Measurements from ENCODE around the gene KLHDC7B. TPM values are rescaled to one million over a fixed set of nuclear protein-coding genes. Genes with fewer than 3 reads are reported as not detected.

Gene KLHDC7B
- total RNA-seq, 1 experiment from 2014 or later = not detected

- H3K9ac ChIP-seq (ENCODE audit: low read length) = no peak overlapping the region
- ATAC-seq (peak; percentile 81), DNase-seq (peak; percentile 63)
- no peaks in the 10 kb centered on the region for H3K9me2 ChIP-seq (replicated peaks; ENCODE audit: low read length)
- no peak overlapping the region for H2AFZ ChIP-seq (ENCODE audit: low read length)
- H3K4me2 ChIP-seq (ENCODE audit: low read length) = no peak overlapping the region
- H3K9me3 ChIP-seq (ENCODE audit: low read length) = no peaks in the 10 kb centered on the region
- no peaks in the 10 kb centered on the region for H3K36me3 ChIP-seq (ENCODE audit: low read depth, low read length)
- ChIA-PET POLR2A (ENCODE audit: unreplicated experiment) (no interaction called here), CTCF (interaction anchor here (0.7 to 0.9 kb wide), 2 partner anchors 33 to 67 kb away, joined by 3 to 5 read pairs; no protein-coding TSS in a partner anchor)
- no peak for TF ChIP-seq EZH2 (IDR thresholded peaks at IDR 0.05; ENCODE audit: low read length, unreplicated experiment)
- TF ChIP-seq, protein P1, sequence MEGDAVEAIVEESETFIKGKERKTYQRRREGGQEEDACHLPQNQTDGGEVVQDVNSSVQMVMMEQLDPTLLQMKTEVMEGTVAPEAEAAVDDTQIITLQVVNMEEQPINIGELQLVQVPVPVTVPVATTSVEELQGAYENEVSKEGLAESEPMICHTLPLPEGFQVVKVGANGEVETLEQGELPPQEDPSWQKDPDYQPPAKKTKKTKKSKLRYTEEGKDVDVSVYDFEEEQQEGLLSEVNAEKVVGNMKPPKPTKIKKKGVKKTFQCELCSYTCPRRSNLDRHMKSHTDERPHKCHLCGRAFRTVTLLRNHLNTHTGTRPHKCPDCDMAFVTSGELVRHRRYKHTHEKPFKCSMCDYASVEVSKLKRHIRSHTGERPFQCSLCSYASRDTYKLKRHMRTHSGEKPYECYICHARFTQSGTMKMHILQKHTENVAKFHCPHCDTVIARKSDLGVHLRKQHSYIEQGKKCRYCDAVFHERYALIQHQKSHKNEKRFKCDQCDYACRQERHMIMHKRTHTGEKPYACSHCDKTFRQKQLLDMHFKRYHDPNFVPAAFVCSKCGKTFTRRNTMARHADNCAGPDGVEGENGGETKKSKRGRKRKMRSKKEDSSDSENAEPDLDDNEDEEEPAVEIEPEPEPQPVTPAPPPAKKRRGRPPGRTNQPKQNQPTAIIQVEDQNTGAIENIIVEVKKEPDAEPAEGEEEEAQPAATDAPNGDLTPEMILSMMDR (conservative IDR thresholded peaks at IDR 0.05; ENCODE audit: low read depth, low read length) = peak; percentile 59
- H3K4me1 ChIP-seq (ENCODE audit: insufficient read depth, low read length) = no peaks in the 10 kb centered on the region
- H3F3A ChIP-seq (ENCODE audit: low read length, unreplicated experiment) = no peaks in the 10 kb centered on the region
- H3K79me2 ChIP-seq (ENCODE audit: low read length) = no peaks in the 10 kb centered on the region
- H3K27ac ChIP-seq (ENCODE audit: low read length) = no peak overlapping the region
- H3K27me3 ChIP-seq (ENCODE audit: low read length) = no peaks in the 10 kb centered on the region
- H4K20me1 ChIP-seq (ENCODE audit: low read length) = no peaks in the 10 kb centered on the region
- no peak overlapping the region for H3K4me3 ChIP-seq (ENCODE audit: low read length)
- intact Hi-C loops (cut with micrococcal nuclease) = no loop called here
- no TSS peak for BruUV-seq (replicated peaks)
Measured at GRCh38 chr22:50498322-50498890, 47.3 kb upstream of the KLHDC7B start.

GRCh38 chr22:50500452-50500851 lies 45.2 kb upstream of the KLHDC7B start:
- ChIA-PET POLR2A (ENCODE audit: unreplicated experiment) (no interaction called here), CTCF (no interaction called here)
- no peak for DNase-seq
- ATAC-seq = no peak
- no peak overlapping the region for H3K9ac ChIP-seq (ENCODE audit: low read length)
- H3K36me3 ChIP-seq (ENCODE audit: low read depth, low read length) = no peaks in the 10 kb centered on the region
- no peaks in the 10 kb centered on the region for H3K27me3 ChIP-seq (ENCODE audit: low read length)
- no peak overlapping the region for H3K27ac ChIP-seq (ENCODE audit: low read length)
- H3K4me2 ChIP-seq (ENCODE audit: low read length) = no peak overlapping the region
- no peaks in the 10 kb centered on the region for H3K79me2 ChIP-seq (ENCODE audit: low read length)
- TF ChIP-seq EZH2 (IDR thresholded peaks at IDR 0.05; ENCODE audit: low read length, unreplicated experiment) (no peak), EZH2phosphoT487 (IDR thresholded peaks at IDR 0.05; ENCODE audit: borderline replicate concordance, low read length) (no peak)
- TF ChIP-seq, protein P1 (conservative IDR thresholded peaks at IDR 0.05; ENCODE audit: low read depth, low read length) = no peak
- H4K20me1 ChIP-seq (ENCODE audit: low read length) = no peaks in the 10 kb centered on the region
- no TSS peak for BruUV-seq (replicated peaks)
- no peaks in the 10 kb centered on the region for H3K9me2 ChIP-seq (replicated peaks; ENCODE audit: low read length)
- no peak overlapping the region for H3K4me3 ChIP-seq (ENCODE audit: low read length)
- H3F3A ChIP-seq (ENCODE audit: low read length, unreplicated experiment) = no peaks in the 10 kb centered on the region
- no peaks in the 10 kb centered on the region for H3K9me3 ChIP-seq (ENCODE audit: low read length)
- intact Hi-C loops (cut with micrococcal nuclease) = no loop called here
- H3K4me1 ChIP-seq (ENCODE audit: insufficient read depth, low read length) = no peaks in the 10 kb centered on the region
- H2AFZ ChIP-seq (ENCODE audit: low read length) = no peak overlapping the region

DNA sequence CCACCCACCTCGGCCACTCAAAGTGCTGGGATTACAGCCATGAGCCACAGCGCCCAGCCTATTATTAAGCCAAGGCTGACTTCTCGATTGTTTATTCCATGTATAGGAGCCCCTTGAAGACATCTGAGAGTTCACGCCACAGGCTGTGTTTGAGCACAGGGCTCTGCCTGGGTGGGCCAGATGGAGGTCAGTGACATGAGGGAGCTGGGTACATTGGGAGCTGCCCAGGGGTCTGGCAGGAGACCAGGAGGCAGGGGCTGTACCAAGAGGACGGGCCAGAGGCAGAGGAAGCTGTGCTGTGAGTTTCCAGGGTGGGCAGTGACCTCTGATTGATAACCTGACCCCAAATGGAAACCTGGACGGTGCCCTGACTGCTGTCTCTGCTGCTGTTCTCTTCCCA lies 43.6 kb upstream of the KLHDC7B start:
- ATAC-seq (no peak), DNase-seq (no peak)
- intact Hi-C loops (cut with micrococcal nuclease) = no loop called here
- H3F3A ChIP-seq (ENCODE audit: low read length, unreplicated experiment) = no peaks in the 10 kb centered on the region
- peaks cover 11% of the 10 kb centered on the region for H3K79me2 ChIP-seq (ENCODE audit: low read length)
- H3K9ac ChIP-seq (ENCODE audit: low read length) = no peak overlapping the region
- no TSS peak for BruUV-seq (replicated peaks)
- TF ChIP-seq, protein P1 (conservative IDR thresholded peaks at IDR 0.05; ENCODE audit: low read depth, low read length) = no peak
- TF ChIP-seq EZH2 (IDR thresholded peaks at IDR 0.05; ENCODE audit: low read length, unreplicated experiment) (no peak), EZH2phosphoT487 (IDR thresholded peaks at IDR 0.05; ENCODE audit: borderline replicate concordance, low read length) (no peak)
- H3K4me2 ChIP-seq (ENCODE audit: low read length) = no peak overlapping the region
- no peaks in the 10 kb centered on the region for H3K27me3 ChIP-seq (ENCODE audit: low read length)
- H3K4me1 ChIP-seq (ENCODE audit: insufficient read depth, low read length) = no peaks in the 10 kb centered on the region; the same call in 1 of the 2 replicates
- no peak overlapping the region for H2AFZ ChIP-seq (ENCODE audit: low read length)
- POLR2A ChIA-PET (ENCODE audit: unreplicated experiment) = no interaction called here
- H4K20me1 ChIP-seq (ENCODE audit: low read length) = no peaks in the 10 kb centered on the region
- H3K27ac ChIP-seq (ENCODE audit: low read length) = no peak overlapping the region
- CTCF ChIA-PET = no interaction called here
- H3K4me3 ChIP-seq (ENCODE audit: low read length) = no peak overlapping the region
- no peaks in the 10 kb centered on the region for H3K9me2 ChIP-seq (replicated peaks; ENCODE audit: low read length)
- no peaks in the 10 kb centered on the region for H3K36me3 ChIP-seq (ENCODE audit: low read depth, low read length)
- no peaks in the 10 kb centered on the region for H3K9me3 ChIP-seq (ENCODE audit: low read length)
